Subcutaneous abdominal adipose tissue (tissue), 5 donors: ENCODE measurements around the gene GBGT1.
"Not testable (repeated sequence)": the region's sequence is repeated elsewhere in the genome, so short reads cannot be mapped to it uniquely, and the experiment has no call there.

Experiments used
- H3K27ac ChIP-seq: one replicate; pipeline ENCODE4 v1.7.0; 2013; ENCODE audit warnings: low read depth, mild to moderate bottlenecking, inconsistent platforms, low read length, moderate library complexity
- H3K27me3 ChIP-seq, 5 donors: one replicate each; pipeline ENCODE4 v1.7.0; 2013; ENCODE audit warnings: low read length in 5 of 5, inconsistent platforms in 1 of 5; ENCODE audit not compliant: control insufficient read depth in 5 of 5, insufficient read depth in 4 of 5
- H3K36me3 ChIP-seq, 5 donors: one replicate each; pipeline ENCODE4 v1.7.0; 2013; ENCODE audit warnings: low read length in 5 of 5; ENCODE audit not compliant: control insufficient read depth in 5 of 5, insufficient read depth in 5 of 5
- H3K4me1 ChIP-seq, 5 donors: one replicate each; pipeline ENCODE4 v1.7.0; 2013; ENCODE audit warnings: low read length in 5 of 5, mild to moderate bottlenecking in 3 of 5, moderate library complexity in 1 of 5; ENCODE audit not compliant: control insufficient read depth in 5 of 5, insufficient read depth in 5 of 5
- H3K4me3 ChIP-seq, 5 donors: one replicate each; pipeline ENCODE4 v1.7.0; 2013; ENCODE audit warnings: low read length in 5 of 5, low read depth in 1 of 5
- H3K9ac ChIP-seq, 5 donors: one replicate each; pipeline ENCODE4 v1.7.0; 2013; ENCODE audit warnings: low read length in 5 of 5, mild to moderate bottlenecking in 4 of 5, moderate library complexity in 3 of 5
- H3K9me3 ChIP-seq, 5 donors: one replicate each; pipeline ENCODE4 v1.7.0; 2013; ENCODE audit warnings: low read length in 5 of 5; ENCODE audit not compliant: control insufficient read depth in 5 of 5
- donor health status: healthy.
- donor health status: healthy.
- donor health status: healthy.
- donor health status: healthy.
- donor health status: healthy.

GBGT1 gene

GRCh38 chr9:133205996-133206931, 42.5 kb upstream of the GBGT1 start:
- Histone ChIP-seq H3K27me3 (peaks cover 6 to 24% (median 22%) of the 10 kb centered on the region in 5 donors), H3K9me3 (peaks cover 0 to 5% (median 3%) of the 10 kb centered on the region in 5 donors), H3K27ac (no peak overlapping the region), H3K36me3 (no peaks in the 10 kb centered on the region), H3K9ac (no peak overlapping the region), H3K4me3 (no peak overlapping the region), H3K4me1 (no peaks in the 10 kb centered on the region)

GRCh38 chr9:133205481-133205887, 41.8 kb upstream of the GBGT1 start:
- H3K27ac ChIP-seq, H3K4me3 ChIP-seq, H3K36me3 ChIP-seq, H3K9me3 ChIP-seq, H3K4me1 ChIP-seq, H3K9ac ChIP-seq: not testable (repeated sequence)
- peaks cover 5 to 19% (median 15%) of the 10 kb centered on the region in 5 donors for H3K27me3 ChIP-seq

DNA sequence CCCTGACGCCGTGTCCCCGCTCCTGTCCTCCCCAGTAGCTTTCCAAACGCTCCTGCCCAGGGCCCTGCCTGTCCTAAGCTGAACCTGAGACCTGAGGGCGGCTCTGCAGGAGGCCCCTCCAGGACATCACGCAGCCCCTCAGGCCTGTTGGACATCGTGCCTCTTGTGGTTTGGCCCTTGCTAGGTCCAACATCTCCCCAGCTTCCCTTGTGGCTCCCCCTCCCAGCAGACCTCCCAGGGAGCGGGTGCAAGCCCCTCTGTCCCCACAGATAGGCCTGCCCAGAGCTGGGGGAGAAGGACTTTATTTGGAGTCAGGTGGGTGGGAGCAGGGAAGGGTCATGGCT, 41.3 kb upstream of the GBGT1 start:
- peaks cover 0 to 3% (median 0%) of the 10 kb centered on the region in 5 donors for H3K4me1 ChIP-seq
- H3K27ac ChIP-seq, result no peak overlapping the region
- peaks cover 5 to 19% (median 9%) of the 10 kb centered on the region in 5 donors for H3K27me3 ChIP-seq
- no peak overlapping the region for H3K9ac ChIP-seq
- H3K9me3 ChIP-seq, result no peaks in the 10 kb centered on the region
- H3K36me3 ChIP-seq, result no peaks in the 10 kb centered on the region
- no peak overlapping the region for H3K4me3 ChIP-seq

GRCh38 chr9:133204335-133204992, 40.8 kb upstream of the GBGT1 start:
- H3K36me3 ChIP-seq, result no peaks in the 10 kb centered on the region
- H3K4me1 ChIP-seq, result peaks cover under 1 to 8% (median 4%) of the 10 kb centered on the region in 5 donors
- no peak overlapping the region for H3K4me3 ChIP-seq
- H3K9ac ChIP-seq, result no peak overlapping the region
- no peaks in the 10 kb centered on the region for H3K9me3 ChIP-seq
- H3K27ac ChIP-seq, result no peak overlapping the region
- H3K27me3 ChIP-seq, result peaks cover 5 to 19% (median 7%) of the 10 kb centered on the region in 5 donors

GRCh38 chr9:133203506-133204075, 39.9 kb upstream of the GBGT1 start:
- Histone ChIP-seq H3K4me1 (peaks cover 3 to 13% (median 9%) of the 10 kb centered on the region in 5 donors), H3K27me3 (peaks cover 5 to 21% (median 7%) of the 10 kb centered on the region in 5 donors), H3K27ac (no peak overlapping the region), H3K9ac (no peak overlapping the region), H3K4me3 (no peak overlapping the region), H3K9me3 (no peaks in the 10 kb centered on the region), H3K36me3 (no peaks in the 10 kb centered on the region)

DNA sequence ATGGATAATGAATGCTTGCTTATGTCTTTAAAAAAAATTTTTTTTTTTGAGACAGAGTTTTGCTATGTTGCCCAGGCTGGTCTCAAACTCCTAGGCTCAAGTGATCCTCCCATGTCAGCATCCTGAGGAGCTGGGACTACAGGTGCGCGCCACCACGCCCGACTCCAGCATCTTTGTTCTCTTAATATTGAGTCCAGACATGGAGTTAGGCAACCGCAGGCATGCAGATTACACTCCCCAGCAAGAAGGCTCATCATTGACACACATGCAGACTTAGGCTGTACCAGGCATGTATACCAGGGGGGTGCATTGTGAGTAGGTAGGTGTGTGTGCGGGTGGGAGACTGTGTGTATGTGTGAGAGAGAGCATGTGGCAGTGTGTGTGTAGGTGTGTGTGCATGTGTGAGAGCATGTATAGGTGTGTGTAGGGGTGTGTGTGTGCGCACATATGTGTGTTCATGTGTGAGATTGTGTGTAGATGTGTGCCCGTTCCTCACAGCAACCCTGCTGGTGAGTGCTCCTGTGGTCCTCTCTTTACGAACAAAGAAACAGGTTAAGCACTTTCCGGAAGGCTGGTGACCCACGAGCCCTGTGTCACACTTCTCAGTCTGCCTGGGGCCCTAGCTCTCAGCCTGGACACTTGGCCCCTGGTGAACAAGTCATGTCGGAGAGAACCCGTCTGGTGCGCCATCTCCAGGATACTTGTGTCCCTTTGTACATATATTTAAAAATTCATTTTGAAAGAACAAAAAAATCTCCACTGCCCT, 39.2 kb upstream of the GBGT1 start:
- H3K27me3 ChIP-seq, result peaks cover 5 to 21% (median 7%) of the 10 kb centered on the region in 5 donors
- H3K4me3 ChIP-seq, result no peak overlapping the region
- no peak overlapping the region for H3K27ac ChIP-seq
- H3K9ac ChIP-seq, result no peak overlapping the region
- H3K36me3 ChIP-seq, result no peaks in the 10 kb centered on the region
- peaks cover 3 to 13% (median 9%) of the 10 kb centered on the region in 5 donors for H3K4me1 ChIP-seq
- H3K9me3 ChIP-seq, result no peaks in the 10 kb centered on the region

DNA sequence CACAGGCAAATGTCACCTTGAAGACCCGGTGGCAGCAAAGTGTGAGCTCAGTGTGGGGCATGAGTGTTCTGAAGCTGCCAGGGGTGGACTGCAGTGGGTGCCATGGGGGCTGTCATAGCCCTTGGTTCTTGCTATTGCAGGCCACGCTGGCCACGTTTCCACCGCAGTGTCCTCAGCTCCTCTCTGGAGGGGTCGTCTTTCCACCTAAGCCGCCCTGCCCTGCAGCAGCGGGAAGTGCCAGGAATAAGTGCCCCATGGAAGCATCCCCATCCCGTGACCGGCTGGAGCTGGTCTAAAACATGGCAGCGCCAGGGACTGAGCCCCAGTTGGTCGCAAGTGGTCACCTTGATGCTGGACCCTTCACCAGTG, 38.4 kb upstream of the GBGT1 start:
- Histone ChIP-seq H3K27ac (no peak overlapping the region), H3K36me3 (no peaks in the 10 kb centered on the region), H3K27me3 (peaks cover 5 to 21% (median 7%) of the 10 kb centered on the region in 5 donors), H3K9ac (no peak overlapping the region), H3K4me1 (peaks cover 3 to 13% (median 9%) of the 10 kb centered on the region in 5 donors), H3K9me3 (no peaks in the 10 kb centered on the region), H3K4me3 (no peak overlapping the region)

DNA sequence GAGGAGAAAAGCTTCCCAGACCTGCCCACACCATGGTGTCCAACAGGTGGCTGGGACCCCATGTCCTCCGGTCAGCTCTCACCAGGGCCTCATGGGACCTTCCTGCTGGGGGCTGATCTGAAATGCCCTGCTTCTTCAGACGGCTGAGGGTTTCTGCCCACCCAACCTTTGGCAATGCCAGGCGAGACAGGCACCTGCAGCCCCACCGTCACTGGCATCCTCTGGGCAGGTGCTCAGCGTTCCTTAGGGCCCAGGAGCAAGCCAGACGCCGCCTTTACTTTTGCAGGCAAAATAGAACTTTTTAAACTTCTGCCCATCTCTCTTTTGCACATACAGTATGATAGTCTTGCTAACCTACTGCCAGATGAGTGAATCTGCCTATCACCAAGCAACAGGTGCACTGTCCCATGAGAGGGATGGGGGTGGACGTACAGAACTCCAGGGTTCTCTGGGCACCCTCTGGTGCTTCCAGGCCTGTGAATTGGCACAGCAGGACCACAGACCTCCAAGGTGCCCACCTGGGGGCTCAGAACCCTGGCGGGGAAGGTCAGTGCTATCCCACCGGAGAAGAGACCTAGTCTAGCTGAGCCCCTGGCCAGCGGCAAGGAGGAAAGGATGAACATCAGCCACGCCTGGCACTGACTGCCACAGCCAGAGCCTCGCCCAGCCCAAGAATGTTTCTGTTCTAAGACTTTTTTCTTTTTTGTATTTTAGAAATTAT, 37.9 kb upstream of the GBGT1 start:
- Histone ChIP-seq H3K9ac (no peak overlapping the region), H3K36me3 (no peaks in the 10 kb centered on the region), H3K4me1 (peaks cover 3 to 13% (median 9%) of the 10 kb centered on the region in 5 donors), H3K9me3 (no peaks in the 10 kb centered on the region), H3K4me3 (no peak overlapping the region), H3K27me3 (peaks cover 2 to 18% (median 4%) of the 10 kb centered on the region in 5 donors), H3K27ac (no peak overlapping the region)

DNA sequence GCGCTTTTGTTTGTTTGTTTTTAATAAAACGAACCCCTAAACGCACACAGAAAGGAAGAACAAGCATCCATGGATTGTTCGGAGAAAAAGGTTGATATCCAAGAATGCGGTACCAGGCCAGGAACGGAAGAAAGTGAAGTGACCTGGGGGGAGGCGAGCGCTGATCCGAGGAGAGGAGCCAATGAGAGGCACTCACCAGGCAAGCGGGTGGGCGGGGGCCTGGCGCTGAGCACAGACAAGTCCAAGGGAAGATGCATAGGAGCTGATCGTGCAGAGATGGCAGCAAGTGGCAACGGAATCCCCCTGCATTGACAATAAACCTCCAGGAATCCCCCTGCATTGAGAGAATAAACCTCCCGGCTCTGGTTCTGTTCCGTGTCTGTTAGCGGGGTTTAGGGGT, 36.9 kb upstream of the GBGT1 start:
- Histone ChIP-seq H3K9ac (no peak overlapping the region), H3K27ac (no peak overlapping the region), H3K9me3 (no peaks in the 10 kb centered on the region), H3K4me3 (no peak overlapping the region), H3K36me3 (no peaks in the 10 kb centered on the region), H3K27me3 (peaks cover 0 to 17% (median 4%) of the 10 kb centered on the region in 5 donors), H3K4me1 (peaks cover 3 to 13% (median 9%) of the 10 kb centered on the region in 5 donors)
